ENCODE measurements around the gene GALR3.

The GALR3 gene

DNA sequence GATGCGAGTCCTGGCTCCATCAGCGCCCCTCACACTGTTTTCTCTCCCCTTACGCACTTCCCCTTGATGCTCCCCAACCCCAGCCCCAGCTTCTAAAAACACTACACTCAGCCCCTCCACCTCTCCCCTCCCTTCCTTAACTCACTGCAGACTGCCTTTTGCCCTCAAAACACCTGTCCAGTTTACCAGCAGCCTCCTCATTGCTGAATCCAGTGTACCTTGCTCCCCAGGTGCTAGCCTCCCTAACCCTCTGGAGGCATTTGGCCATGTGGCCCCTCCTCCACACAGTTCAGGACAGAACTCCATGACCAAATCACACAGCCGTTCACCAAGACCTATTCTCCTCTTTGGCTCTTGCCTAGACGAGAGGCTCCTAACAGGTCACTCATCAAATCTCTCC lies 2.8 kb upstream of the GALR3 start:
- DNase-seq (ENCODE audit: insufficient read length, low spot score) (no peak), FAIRE-seq (no peak)

DNA sequence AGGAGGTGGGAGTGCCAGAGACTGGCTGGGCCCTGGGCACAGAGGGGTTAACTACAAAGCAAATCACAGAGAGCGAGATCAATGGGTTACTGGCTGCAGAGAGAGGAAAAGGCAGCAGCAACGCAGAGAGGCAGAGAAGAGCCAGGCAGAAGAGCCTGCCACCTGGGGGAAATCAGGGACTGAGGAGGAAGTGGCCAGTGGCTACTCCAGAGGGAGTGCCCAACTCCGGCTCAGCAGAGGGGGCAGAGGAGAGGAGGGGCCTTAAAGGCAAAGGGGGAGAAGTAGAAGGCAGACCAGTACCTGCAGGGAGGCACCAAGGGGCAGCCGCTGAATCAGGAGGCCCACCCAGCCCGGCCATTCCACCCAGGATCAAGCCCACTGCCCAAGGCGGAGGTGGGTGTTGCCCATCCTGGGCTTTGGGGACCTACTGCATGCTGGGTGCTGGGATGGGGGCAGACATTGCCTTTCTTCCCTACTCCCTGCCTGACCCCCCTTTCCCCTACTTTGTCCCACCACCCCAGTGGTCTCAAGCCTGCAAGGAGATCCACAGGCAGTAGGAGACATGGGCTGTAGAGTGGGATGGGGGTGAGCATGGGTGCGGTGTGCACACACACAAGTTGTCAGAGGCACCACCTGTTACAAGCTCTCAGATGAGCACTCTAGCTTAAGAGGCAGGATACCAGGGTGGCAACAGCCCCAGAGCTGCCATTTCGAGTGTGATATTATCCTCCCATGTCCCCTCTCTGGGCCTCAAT lies 926 bp upstream of the GALR3 start:
- no peak for FAIRE-seq
- DNase-seq (ENCODE audit: insufficient read length, low spot score) = no peak

DNA sequence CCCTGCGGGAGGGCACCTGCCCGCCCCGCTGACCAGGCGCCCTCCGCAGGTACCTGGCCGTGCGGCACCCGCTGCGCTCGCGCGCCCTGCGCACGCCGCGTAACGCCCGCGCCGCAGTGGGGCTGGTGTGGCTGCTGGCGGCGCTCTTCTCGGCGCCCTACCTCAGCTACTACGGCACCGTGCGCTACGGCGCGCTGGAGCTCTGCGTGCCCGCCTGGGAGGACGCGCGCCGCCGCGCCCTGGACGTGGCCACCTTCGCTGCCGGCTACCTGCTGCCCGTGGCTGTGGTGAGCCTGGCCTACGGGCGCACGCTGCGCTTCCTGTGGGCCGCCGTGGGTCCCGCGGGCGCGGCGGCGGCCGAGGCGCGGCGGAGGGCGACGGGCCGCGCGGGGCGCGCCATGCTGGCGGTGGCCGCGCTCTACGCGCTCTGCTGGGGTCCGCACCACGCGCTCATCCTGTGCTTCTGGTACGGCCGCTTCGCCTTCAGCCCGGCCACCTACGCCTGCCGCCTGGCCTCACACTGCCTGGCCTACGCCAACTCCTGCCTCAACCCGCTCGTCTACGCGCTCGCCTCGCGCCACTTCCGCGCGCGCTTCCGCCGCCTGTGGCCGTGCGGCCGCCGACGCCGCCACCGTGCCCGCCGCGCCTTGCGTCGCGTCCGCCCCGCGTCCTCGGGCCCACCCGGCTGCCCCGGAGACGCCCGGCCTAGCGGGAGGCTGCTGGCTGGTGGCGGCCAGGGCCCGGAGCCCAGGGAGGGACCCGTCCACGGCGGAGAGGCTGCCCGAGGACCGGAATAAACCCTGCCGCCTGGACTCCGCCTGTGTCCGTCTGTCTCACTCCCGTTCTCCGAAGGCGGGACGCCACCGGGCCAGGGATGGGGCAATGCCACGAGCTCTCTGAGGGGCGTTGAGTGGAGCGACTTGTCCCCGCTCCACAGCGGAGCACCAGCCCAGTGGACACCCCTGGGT lies 1.8 kb downstream of the GALR3 start:
- DNase-seq (ENCODE audit: insufficient read length, low spot score) = no peak
- no peak for FAIRE-seq

DNA sequence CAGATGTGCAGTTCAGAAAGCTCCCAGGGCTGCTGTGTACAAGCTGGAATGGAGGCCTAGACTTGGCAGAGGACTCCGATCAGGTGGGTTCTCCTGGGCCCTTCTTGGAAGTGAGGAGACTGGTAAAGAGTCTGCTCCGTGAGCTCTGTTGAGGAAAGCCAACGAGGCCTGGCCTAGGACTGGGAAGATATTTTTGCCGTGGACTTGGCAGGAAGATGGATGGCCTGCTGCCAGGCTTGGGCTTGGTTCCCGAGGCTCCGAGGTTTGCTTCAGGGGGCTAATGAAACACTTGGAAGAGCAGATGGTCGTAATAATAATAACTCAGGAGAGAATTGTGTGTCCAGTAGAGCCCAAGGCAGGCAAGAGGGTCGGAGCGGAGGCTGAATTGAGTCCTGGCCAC lies 3.9 kb downstream of the GALR3 start:
- FAIRE-seq (no peak), DNase-seq (ENCODE audit: insufficient read length, low spot score) (no peak)

DNA sequence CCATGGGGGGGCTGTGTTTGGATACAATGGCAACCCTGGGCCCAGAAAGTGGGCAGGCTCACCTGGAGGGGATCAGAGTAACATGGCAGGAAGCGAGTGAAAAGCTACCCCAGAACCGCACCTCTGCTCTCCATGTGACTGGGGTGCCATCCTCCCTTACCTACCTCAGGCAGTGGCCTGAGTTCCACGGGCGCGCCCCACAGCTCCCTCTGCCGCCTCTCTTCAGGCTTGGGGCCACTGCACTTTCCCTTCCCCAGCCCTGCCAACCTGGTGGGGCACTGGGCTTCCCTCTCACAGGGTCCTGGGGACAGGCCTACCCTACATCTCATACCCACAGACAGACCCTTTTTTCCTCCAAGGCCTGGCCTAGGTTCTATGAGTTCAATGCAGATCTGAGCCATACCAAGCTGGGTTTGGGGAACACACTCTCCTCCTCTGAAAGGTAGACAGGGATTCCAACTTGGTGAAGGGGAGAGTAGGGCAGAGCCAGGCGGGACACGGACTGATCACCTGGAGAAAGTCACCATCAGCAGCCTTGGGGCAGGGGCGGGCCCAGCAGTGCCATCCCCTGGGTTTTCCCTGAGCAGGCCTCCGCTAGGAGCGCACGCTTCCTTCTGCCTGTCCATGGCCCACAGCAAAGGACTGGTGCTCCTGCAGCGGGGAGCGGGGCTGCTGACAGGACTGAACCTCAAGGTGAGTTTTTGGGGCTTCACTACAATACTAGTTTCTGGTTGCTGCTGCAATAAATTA lies 7.1 kb downstream of the GALR3 start:
- no peak for DNase-seq (ENCODE audit: insufficient read length, low spot score)
- no peak for FAIRE-seq

DNA sequence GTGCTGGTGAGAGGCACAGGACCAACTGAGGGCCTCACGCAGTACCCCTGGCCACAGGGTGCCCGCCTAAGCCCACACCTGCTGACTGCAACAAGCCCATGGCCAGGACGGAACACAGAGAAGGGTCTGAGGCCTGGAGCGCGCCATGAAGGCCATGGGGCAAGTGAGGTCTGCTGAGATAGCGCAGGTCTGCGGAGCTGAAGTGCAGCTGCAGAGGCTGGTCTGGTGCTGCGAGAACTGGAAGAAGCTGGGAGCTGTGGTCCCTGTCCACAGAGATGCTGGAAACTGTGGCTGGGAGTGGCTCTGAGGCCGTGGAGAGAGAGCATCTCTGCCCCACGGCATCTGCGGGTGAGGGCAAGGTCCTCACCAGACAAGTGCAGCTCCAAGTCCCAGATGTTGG lies 8.3 kb downstream of the GALR3 start:
- FAIRE-seq (no peak), DNase-seq (ENCODE audit: insufficient read length, low spot score) (no peak)

DNA sequence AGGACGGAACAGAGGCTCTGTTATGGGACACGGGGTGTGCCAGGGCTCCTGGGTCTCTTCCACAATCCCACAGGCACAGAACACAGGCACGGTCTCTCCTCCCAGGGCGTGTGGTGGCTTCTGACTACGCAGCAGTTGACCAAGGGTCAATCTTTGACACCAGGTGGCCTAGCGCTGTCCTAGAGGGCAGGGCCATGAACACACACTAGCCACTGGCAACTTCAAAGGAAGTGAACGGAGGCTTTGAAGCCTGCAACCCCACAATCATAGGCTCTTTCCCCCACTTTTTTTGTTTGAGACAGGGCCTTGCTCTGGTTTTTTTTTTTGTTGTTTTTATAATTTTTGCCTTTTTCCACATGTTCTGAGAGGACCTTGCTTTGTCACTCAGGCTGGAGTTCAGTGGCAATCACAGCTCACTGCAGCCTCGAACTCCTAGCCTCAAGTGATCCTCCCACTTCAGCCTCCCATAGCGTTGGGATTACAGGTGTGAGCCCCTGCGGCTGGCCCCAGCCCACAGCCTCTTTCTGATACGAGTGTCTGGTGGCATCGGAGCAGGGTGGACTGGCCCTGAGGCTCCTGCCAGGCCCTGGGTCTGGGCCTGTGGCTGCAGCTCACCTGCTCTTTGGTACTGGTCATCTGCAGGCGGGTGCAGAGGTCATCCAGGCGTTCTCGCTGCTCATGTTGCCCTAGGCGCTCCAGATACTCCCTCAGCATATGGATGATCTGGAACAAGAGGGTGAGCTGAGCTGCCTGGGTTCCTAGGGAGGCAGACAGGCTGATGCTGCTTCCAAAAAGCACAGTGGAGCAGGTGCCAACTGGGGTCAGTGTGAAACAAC lies 9.1 kb downstream of the GALR3 start:
- DNase-seq (ENCODE audit: insufficient read length, low spot score) (no peak), FAIRE-seq (no peak)

DNA sequence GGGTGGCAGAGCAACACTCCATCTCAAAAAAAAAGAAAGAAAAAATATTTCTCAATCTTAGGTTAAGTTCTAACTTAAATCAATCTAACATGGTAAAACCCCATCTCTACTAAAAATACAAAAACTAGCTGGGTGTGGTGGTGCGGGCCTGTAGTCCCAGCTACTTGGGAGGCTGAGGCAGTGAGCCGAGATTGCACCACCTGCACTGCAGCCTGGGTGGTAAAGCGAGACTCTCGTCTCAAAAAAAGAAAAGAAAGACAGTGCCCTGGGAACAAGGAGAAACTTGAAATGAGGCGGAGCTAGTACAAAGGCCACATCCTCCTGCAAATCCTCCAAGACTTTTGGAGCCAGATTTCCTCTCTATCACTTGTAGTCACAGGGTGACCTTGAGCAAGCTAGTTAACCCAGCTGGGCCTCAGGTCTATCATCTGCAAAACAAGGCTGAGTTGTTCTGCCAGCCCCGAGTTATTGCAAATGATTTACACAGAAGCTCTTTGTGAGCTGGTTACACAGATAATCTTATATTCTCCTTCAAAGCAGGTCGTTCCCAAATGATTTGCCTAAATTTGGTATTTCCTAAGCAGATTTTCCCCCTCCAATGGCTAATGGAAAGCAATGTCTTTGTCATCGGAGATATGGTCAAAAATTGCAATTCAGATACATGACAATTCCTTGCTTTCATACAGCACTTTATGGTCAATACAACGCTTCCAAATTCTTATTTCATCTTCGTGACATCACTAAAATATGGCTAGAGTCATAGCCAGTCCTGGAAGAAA lies 19.0 kb downstream of the GALR3 start:
- no peak for FAIRE-seq
- DNase-seq (ENCODE audit: insufficient read length, low spot score) = no peak

DNA sequence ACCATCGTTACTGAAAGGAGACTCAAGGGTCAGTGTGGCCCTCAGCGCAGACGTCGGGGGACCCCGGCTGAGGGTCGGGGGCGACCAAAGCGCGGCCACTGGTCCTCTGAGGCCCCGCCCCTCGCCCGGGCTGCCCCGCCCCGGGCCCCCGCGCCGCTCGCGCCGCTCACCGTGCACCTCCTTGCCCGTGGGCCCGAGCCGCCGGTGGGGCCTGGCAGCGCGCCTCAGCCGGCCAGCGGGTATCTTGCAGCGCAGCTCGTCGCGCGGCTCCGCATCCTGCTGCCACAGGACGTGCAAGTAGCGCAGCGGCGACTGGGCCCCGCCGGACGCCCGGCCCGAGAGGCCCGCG lies 20.5 kb downstream of the GALR3 start:
- DNase-seq (ENCODE audit: insufficient read length, low spot score) (no peak), FAIRE-seq (no peak)

DNA sequence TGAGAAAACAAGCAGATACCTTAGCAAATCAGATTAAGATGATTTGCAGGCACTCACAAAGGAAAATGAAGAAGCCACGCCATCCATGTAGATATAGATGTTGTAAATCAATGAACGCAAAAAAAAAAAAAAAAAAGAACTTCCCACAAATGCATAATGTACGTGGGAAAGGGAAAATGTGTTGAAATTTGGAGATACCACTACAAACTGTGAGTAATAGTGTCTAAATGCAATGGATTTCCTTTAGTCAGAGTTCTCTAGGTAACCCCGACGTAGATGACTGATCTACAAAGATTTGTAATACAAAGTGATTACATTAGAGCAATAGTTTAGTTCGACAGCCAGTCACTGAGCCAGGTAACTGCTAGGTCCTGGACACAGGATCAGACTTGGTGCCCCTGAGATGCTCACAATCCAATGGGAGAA lies 21.7 kb downstream of the GALR3 start:
- FAIRE-seq (no peak), DNase-seq (ENCODE audit: insufficient read length, low spot score) (no peak)

DNA sequence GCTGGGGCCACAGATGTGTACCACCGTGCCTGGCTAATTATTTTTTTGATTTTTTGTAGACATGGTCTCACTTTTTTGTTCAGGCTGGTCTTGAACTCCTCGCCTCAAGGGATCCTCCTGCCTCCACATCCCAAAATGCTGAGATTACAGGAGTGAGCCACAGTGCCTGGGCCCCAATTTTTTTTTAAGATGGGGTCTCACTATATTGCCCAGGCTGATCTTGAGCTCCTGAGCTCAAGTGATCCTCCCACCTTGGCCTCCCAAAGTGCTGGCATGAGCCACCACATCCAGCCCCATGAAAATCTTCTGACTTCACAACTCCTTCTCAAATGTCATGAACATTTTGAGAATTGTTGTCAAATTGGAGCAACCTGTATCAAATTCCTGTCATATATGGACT lies 23.3 kb downstream of the GALR3 start:
- FAIRE-seq = no peak
- DNase-seq (ENCODE audit: insufficient read length, low spot score) = no peak

DNA sequence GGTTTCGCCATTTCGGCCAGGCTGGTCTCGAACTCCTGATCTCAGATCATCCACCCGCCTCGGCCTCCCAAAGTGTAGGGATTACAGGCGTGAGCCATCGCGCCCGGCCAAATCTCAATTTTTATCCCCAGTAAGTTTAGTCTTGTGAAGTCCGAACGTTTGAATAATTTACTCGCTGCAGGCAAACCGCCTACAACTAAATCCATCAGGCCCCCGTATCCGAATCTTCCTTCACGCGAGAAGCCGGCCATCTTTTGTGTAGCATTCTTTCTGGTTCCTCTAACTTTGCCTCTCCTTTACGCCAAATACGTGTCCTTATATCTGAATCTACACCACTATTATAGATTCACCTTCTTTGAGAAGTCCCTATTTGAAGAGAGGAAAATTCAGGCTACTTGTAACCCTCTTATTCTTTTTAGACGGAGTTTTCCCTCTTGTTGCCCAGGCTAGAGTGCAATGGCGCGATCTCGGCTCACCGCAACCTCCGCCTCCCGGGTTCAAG lies 25.5 kb downstream of the GALR3 start:
- DNase-seq (ENCODE audit: insufficient read length, low spot score) (no peak), FAIRE-seq (no peak)

DNA sequence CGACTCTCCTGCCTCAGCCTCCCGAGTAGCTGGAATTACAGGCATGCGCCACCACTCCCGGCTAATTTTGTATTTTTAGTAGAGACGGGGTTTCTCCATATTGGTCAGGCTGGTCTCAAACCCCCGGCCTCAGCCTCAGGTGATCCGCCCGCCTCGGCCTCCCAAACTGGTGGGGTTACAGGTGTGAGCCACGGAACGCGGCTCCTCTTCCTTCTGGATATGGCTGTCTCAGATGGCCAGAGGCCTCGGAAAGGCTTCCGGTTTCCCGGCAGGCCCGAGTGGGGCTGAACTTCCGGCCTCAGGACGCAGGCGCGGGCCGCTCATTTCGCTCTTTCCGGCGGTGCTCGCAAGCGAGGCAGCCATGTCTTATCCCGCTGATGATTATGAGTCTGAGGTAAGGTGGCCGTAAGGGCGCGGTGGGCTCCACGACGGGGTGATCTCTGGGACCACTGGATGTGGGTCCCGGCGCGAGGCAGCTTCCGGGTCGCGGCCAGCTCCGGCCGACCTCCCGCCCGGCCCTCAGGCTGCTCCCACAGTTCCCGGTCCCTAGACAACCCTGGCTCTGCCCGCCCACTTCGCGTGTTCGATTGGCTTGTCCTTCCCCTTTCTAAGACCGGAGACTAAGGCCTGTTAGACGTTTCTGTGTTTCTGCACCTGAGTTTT lies 26.0 kb downstream of the GALR3 start, which contains the start of gene EIF3L:
TSS of gene EIF3L (plus strand) at position 331 of the 663 bp plus-strand sequence. CDS start at position 362, 31 bp downstream.
- DNase-seq (ENCODE audit: insufficient read length, low spot score) (peak; percentile 88), FAIRE-seq (no peak)

DNA sequence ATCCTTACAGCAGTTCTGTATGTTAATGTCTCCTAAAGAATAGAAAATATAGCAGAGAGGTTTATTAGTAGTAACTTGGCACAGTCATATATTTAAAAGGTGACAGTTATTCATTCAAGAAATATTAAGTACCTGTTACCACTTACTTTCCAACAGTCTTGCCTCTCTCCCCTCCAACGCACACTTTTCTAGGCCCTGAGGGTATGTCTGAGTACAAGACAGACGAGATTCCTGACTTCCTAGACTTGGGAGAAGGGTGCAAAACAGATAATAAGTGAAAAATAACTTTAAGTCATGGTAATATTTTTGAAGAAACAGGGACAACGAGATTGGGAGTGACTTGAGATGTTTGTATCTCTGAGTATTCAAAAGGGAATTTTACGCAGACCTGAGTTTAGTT lies 27.6 kb downstream of the GALR3 start:
- DNase-seq (ENCODE audit: insufficient read length, low spot score) = no peak
- no peak for FAIRE-seq

DNA sequence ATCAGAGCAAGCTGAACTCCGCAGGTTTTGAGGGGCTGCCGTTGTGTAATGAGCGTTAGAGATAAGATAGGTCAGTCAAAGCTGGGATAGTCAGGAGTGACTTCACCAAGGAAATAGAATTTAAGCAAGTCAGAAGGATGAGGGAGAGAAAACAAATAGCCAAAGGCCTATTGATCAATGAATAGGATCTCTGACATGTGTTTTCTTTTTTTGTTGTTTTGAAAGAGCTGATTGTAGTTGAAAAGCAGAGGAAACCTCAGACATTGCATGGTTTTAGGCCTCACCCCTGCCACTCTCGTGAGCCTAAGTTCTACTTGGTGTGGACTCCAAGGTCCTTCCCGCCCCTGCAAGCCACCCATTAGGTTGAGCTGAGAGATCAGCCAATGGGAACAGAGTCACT lies 29.2 kb downstream of the GALR3 start:
- FAIRE-seq = no peak
- DNase-seq (ENCODE audit: insufficient read length, low spot score) = no peak

DNA sequence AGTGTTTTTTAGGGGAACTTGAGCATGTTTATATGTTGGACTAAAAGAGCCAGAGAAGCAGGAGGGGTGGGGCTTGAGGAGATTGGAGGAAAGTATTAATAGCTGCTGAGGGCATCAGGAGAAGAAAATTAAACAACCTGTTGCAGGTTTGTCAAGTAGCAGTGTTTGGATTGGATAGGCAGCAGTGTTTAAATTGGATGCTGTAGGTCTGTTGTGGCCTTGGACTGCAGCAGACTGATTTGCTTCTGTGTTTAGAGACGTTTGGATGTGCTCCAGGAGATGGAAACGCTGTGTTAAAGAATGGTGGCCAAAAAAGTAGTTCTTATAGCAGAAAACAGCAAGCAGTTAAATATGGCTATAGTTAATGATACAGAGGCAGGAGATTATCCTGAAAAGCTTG lies 31.8 kb downstream of the GALR3 start:
- no peak for FAIRE-seq
- no peak for DNase-seq (ENCODE audit: insufficient read length, low spot score)

DNA sequence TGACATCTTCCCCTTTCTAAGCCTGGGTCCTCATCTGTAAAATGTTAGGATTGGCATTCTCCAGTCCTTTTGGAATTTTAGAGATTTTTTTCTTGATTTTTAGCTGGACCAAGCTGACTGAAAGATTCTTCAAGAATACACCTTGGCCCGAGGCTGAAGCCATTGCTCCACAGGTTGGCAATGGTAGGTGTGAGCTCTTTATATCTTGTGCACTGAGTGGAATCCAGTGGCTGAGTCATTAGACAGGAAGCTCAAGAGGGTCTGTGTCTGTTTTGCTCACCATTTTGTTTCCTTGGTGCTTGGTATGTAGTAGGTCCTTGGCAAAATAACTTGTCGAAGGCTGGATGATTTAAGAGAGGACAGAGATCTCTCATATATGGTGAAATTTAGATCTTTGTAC lies 32.3 kb downstream of the GALR3 start:
- FAIRE-seq (no peak), DNase-seq (ENCODE audit: insufficient read length, low spot score) (no peak)

DNA sequence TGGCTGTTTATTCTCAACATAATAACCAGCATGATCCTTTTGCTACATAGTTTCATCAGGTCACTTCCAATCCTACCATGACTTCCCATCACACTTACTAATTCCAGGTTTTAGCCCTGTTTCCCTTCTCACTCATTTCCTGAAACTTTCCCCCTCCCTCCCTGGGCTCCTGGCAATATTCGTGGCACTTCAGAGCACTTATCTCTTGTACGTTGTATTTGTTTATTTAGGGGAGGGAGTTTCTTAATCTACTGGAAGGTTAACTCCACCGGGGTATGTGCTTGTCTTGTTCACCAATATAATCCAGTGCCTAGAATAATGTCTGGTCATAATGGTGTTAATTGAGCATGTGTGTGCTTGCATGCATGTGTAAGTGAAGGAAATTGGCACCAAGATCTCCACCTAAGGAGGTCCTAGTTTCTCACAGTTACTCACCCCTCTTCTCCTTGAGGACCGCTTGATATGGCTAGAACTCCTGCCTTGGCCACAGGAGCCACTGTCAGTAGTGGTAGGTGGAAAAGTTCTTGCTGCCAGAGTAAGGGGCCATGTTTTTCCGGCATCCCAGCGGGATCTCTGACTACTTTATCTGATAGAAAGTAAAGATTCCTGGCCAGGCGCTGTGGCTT lies 37.7 kb downstream of the GALR3 start:
- DNase-seq (ENCODE audit: insufficient read length, low spot score) (no peak), FAIRE-seq (no peak)

All from HTR-8/SVneo (cell line).